Karpas-422 (cell line): ENCODE data around the gene ANXA10. TPM values are rescaled to one million over a fixed set of nuclear protein-coding genes. Genes with fewer than 3 reads are reported as not detected.

ENCODE experiments used
- DNase-seq: peaks from one replicate; pipeline ENCODE4 v3.0.0-alpha.2; 2015
- H2AFZ ChIP-seq: fragments of 200-600 bp; sonication (generic); 2 replicates; pipeline ENCODE4 v1.6.1; 2014; ENCODE audit warnings: antibody characterized with exemption, low read length, mixed read lengths
- H3K27ac ChIP-seq: fragments of 200-600 bp; sonication (generic); 2 replicates; pipeline ENCODE4 v1.5.1; 2014; ENCODE audit warnings: mild to moderate bottlenecking, low read length, moderate library complexity
- H3K27me3 ChIP-seq: fragments of 200-600 bp; sonication (generic); 2 replicates; pipeline ENCODE4 v1.6.1; 2014; ENCODE audit warnings: low read length, mixed read lengths
- H3K36me3 ChIP-seq: fragments of 200-600 bp; sonication (generic); 2 replicates; pipeline ENCODE4 v1.6.1; 2014; ENCODE audit warnings: low read length, mixed read lengths; ENCODE audit not compliant: insufficient read depth
- H3K4me1 ChIP-seq: fragments of 200-600 bp; sonication (generic); 2 replicates; pipeline ENCODE4 v1.6.1; 2014; ENCODE audit warnings: mild to moderate bottlenecking, low read length, mixed read lengths
- H3K4me2 ChIP-seq: fragments of 200-600 bp; sonication (generic); 2 replicates; pipeline ENCODE4 v1.6.1; 2014; ENCODE audit warnings: low read length, low read depth, mild to moderate bottlenecking; ENCODE audit not compliant: poor library complexity, severe bottlenecking
- H3K4me3 ChIP-seq: fragments of 200-600 bp; sonication (generic); 2 replicates; pipeline ENCODE4 v1.5.1; 2014; ENCODE audit warnings: mild to moderate bottlenecking, antibody characterized with exemption, low read length, mixed read lengths
- H3K79me2 ChIP-seq: fragments of 200-600 bp; sonication (generic); 2 replicates; pipeline ENCODE4 v1.6.1; 2014; ENCODE audit warnings: mild to moderate bottlenecking, low read length, mixed read lengths
- H3K9ac ChIP-seq: fragments of 200-600 bp; sonication (generic); 2 replicates; pipeline ENCODE4 v1.6.0; 2014; ENCODE audit warnings: low read length
- H3K9me2 ChIP-seq: fragments of 200-600 bp; sonication (generic), shearing (Covaris generic); replicated peaks from 2 replicates; pipeline ENCODE4 v1.6.0; 2014; ENCODE audit warnings: mild to moderate bottlenecking, low read length, moderate library complexity; ENCODE audit not compliant: insufficient read depth
- H3K9me3 ChIP-seq: fragments of 300-700, 200-600 bp; sonication (generic); 2 replicates; pipeline ENCODE4 v1.6.1; 2014; ENCODE audit warnings: low read length, mixed read lengths
- H4K20me1 ChIP-seq: fragments of 200-600 bp; sonication (generic); 2 replicates; pipeline ENCODE4 v1.6.1; 2014; ENCODE audit warnings: mild to moderate bottlenecking, antibody characterized with exemption, low read length, low read depth; ENCODE audit not compliant: insufficient read depth
- total RNA-seq: library from RNA; depleted of rRNA; stranded (reverse); fragments of >200 nt; shearing (Covaris generic); gene quantifications from 2 replicates; pipeline ENCODE4 v1.2.3, GENCODE V29; 2014; ENCODE audit warnings: low replicate concordance; rRNA removed

The ANXA10 gene, protein sequence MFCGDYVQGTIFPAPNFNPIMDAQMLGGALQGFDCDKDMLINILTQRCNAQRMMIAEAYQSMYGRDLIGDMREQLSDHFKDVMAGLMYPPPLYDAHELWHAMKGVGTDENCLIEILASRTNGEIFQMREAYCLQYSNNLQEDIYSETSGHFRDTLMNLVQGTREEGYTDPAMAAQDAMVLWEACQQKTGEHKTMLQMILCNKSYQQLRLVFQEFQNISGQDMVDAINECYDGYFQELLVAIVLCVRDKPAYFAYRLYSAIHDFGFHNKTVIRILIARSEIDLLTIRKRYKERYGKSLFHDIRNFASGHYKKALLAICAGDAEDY
- total RNA-seq = not detected in 2 replicates

DNA sequence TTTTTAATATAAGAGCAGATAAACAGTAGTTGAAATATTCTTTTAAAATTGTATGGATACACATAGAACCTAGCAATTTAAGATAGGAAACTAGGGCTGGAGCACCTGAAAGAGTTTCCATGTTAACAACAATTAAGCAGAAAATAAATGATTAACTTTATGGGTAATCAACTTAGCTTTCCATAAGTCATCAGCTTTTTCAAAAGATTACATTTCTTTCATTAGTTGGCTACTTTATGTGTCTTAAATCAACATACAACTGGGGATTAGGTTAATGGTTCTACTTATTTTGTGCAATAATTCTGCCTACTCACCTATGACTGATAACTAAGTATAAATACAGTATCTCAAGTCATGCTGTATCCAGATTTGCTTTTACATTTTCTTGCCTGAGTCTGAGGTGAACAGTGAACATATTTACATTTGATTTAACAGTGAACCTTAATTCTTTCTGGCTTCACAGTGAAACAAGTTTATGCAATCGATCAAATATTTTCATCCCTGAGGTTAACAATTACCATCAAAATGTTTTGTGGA, at the start of gene ANXA10:
TSS of gene ANXA10 (plus strand) at position 362 of the 537 bp plus-strand sequence. CDS start at position 526, 164 bp downstream.
- Histone ChIP-seq H3K9me2 (no peaks in the 10 kb centered on the region), H3K4me1 (no peaks in the 10 kb centered on the region), H3K36me3 (no peaks in the 10 kb centered on the region), H3K27me3 (no peaks in the 10 kb centered on the region), H3K4me2 (no peak within 1 kb of the TSS), H4K20me1 (no peaks in the 10 kb centered on the region), H3K4me3 (no peak within 1 kb of the TSS), H3K9me3 (no peaks in the 10 kb centered on the region), H3K9ac (no peak within 1 kb of the TSS), H2AFZ (no peak within 1 kb of the TSS), H3K79me2 (no peaks in the 10 kb centered on the region), H3K27ac (no peak within 1 kb of the TSS)
- no peak for DNase-seq

- no peaks in the 10 kb centered on the region for H3K4me1 ChIP-seq
- H3K79me2 ChIP-seq = no peaks in the 10 kb centered on the region
- H2AFZ ChIP-seq = no peak overlapping the region
- no peaks in the 10 kb centered on the region for H4K20me1 ChIP-seq
- H3K9ac ChIP-seq = no peak overlapping the region
- H3K9me2 ChIP-seq = no peaks in the 10 kb centered on the region
- H3K27me3 ChIP-seq = no peaks in the 10 kb centered on the region
- DNase-seq = no peak
- H3K4me3 ChIP-seq = no peak overlapping the region
- no peak overlapping the region for H3K4me2 ChIP-seq
- no peaks in the 10 kb centered on the region for H3K36me3 ChIP-seq
- no peak overlapping the region for H3K27ac ChIP-seq
- H3K9me3 ChIP-seq = no peaks in the 10 kb centered on the region
Observed at GRCh38 chr4:168045354-168045753, 47.0 kb upstream of the ANXA10 start.

DNA sequence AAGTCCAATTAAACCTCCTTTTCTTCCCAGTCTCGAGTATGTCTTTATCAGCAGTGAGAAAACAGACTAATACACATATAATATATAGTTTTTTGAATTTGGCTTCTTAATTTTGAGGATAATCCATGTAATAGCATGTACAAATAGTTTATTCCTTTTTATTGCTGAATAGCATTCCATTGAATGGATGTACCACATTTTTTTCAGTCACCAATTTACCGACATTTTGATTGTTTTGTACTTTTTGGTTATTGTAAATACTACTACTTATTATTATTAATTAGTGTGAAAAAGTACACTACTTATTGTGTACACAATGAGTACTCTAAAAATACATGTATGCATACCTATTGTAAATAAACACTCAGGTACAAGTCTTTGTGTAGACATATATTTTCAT, 42.3 kb upstream of the ANXA10 start:
- no peaks in the 10 kb centered on the region for H3K36me3 ChIP-seq
- no peaks in the 10 kb centered on the region for H3K9me3 ChIP-seq
- no peaks in the 10 kb centered on the region for H3K9me2 ChIP-seq
- H3K27me3 ChIP-seq = no peaks in the 10 kb centered on the region
- H3K4me2 ChIP-seq = no peak overlapping the region
- no peaks in the 10 kb centered on the region for H4K20me1 ChIP-seq
- H3K4me1 ChIP-seq = no peaks in the 10 kb centered on the region
- no peak overlapping the region for H3K9ac ChIP-seq
- H3K4me3 ChIP-seq = no peak overlapping the region
- no peak overlapping the region for H3K27ac ChIP-seq
- no peak overlapping the region for H2AFZ ChIP-seq
- no peaks in the 10 kb centered on the region for H3K79me2 ChIP-seq
- DNase-seq = no peak

DNA sequence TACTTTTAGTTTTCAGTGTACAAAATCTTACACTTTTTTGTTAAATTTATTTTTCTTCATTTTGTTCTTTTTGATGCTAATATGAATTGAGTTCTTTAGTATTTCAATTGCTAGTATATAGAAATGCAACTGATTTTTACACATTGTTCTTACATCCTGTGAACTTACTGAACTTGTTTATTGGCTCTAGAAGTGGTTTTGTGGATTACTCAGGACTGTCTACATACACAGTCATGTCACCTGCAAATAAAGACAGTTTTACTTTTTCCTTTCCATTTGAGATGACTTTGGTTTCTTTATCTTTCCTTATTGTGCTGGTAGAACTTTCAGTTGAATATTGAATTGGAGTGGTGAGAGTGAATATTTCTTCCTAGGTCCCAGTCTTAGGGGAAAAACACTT, 40.8 kb upstream of the ANXA10 start:
- Histone ChIP-seq H3K27ac (no peak overlapping the region), H3K4me3 (no peak overlapping the region), H3K36me3 (no peaks in the 10 kb centered on the region), H3K9ac (no peak overlapping the region), H2AFZ (no peak overlapping the region), H3K27me3 (no peaks in the 10 kb centered on the region), H3K4me2 (no peak overlapping the region), H3K79me2 (no peaks in the 10 kb centered on the region), H3K9me2 (no peaks in the 10 kb centered on the region), H3K4me1 (no peaks in the 10 kb centered on the region), H4K20me1 (no peaks in the 10 kb centered on the region), H3K9me3 (no peaks in the 10 kb centered on the region)
- no peak for DNase-seq

- Histone ChIP-seq H4K20me1 (no peaks in the 10 kb centered on the region), H3K4me3 (no peak overlapping the region), H3K27ac (no peak overlapping the region), H3K4me1 (no peaks in the 10 kb centered on the region), H3K79me2 (no peaks in the 10 kb centered on the region), H3K9me2 (no peaks in the 10 kb centered on the region), H3K27me3 (no peaks in the 10 kb centered on the region), H3K4me2 (no peak overlapping the region), H2AFZ (no peak overlapping the region), H3K9ac (no peak overlapping the region), H3K36me3 (no peaks in the 10 kb centered on the region), H3K9me3 (no peaks in the 10 kb centered on the region)
- DNase-seq = no peak
Observed at GRCh38 chr4:168057412-168057811, 34.9 kb upstream of the ANXA10 start.

GRCh38 chr4:168059251-168059650, 33.1 kb upstream of the ANXA10 start:
- Histone ChIP-seq H3K36me3 (no peaks in the 10 kb centered on the region), H3K9ac (no peak overlapping the region), H3K4me2 (no peak overlapping the region), H2AFZ (no peak overlapping the region), H3K4me3 (no peak overlapping the region), H4K20me1 (no peaks in the 10 kb centered on the region), H3K79me2 (no peaks in the 10 kb centered on the region), H3K4me1 (no peaks in the 10 kb centered on the region), H3K9me3 (no peaks in the 10 kb centered on the region), H3K9me2 (no peaks in the 10 kb centered on the region), H3K27me3 (no peaks in the 10 kb centered on the region), H3K27ac (no peak overlapping the region)
- no peak for DNase-seq

GRCh38 chr4:168063031-168063430, 29.3 kb upstream of the ANXA10 start:
- Histone ChIP-seq H3K4me1 (no peaks in the 10 kb centered on the region), H3K9me2 (no peaks in the 10 kb centered on the region), H3K27ac (no peak overlapping the region), H3K79me2 (no peaks in the 10 kb centered on the region), H4K20me1 (no peaks in the 10 kb centered on the region), H3K4me3 (no peak overlapping the region), H2AFZ (no peak overlapping the region), H3K27me3 (no peaks in the 10 kb centered on the region), H3K9ac (no peak overlapping the region), H3K4me2 (no peak overlapping the region), H3K36me3 (no peaks in the 10 kb centered on the region), H3K9me3 (no peaks in the 10 kb centered on the region)
- DNase-seq = no peak

DNA sequence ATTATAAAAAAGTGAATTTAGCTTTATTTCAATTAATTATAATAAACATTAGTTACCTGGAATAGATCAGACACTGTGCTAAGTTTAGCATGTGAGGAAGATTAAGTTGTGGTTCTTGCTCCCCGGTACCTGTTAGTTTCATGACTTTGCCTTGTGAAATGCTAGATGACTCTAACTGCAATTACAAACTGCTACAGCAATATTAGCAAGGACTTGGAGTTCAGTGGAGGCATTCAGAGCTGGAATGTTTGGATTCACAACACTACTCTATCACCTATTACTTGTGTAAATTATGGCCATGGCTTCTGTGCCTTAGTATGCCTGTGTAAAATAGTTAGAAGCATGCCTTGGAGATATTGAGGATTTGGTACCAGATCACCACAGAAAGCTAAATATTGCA, 21.4 kb upstream of the ANXA10 start:
- no peaks in the 10 kb centered on the region for H3K36me3 ChIP-seq
- H3K4me1 ChIP-seq = no peaks in the 10 kb centered on the region
- H2AFZ ChIP-seq = no peak overlapping the region
- H4K20me1 ChIP-seq = no peaks in the 10 kb centered on the region
- H3K27ac ChIP-seq = no peak overlapping the region
- H3K27me3 ChIP-seq = no peaks in the 10 kb centered on the region
- no peaks in the 10 kb centered on the region for H3K79me2 ChIP-seq
- no peaks in the 10 kb centered on the region for H3K9me3 ChIP-seq
- no peaks in the 10 kb centered on the region for H3K9me2 ChIP-seq
- H3K4me2 ChIP-seq = no peak overlapping the region
- H3K4me3 ChIP-seq = no peak overlapping the region
- no peak overlapping the region for H3K9ac ChIP-seq
- no peak for DNase-seq
